Ectodermal cell (in vitro differentiated cells): ENCODE results near the gene CFDP1.
A peak's percentile ranks its signal among the peaks of the same experiment; 100 is the strongest.

ENCODE experiments used
- H3K27ac ChIP-seq: 2 replicates; pipeline ENCODE4 v1.7.0; 2013; ENCODE audit warnings: mild to moderate bottlenecking, low read depth, low read length; ENCODE audit not compliant: insufficient read depth, poor library complexity, severe bottlenecking
- H3K27me3 ChIP-seq: 2 replicates; pipeline ENCODE4 v1.7.0; 2013; ENCODE audit warnings: mild to moderate bottlenecking, low read length; ENCODE audit not compliant: insufficient read depth, control insufficient read depth, poor library complexity, severe bottlenecking
- H3K36me3 ChIP-seq: one replicate; pipeline ENCODE4 v1.7.0; 2013; ENCODE audit warnings: low read length; ENCODE audit not compliant: control insufficient read depth, insufficient read depth
- H3K4me1 ChIP-seq: one replicate; pipeline ENCODE4 v1.7.0; 2013; ENCODE audit warnings: low read length; ENCODE audit not compliant: control insufficient read depth, insufficient read depth
- H3K4me3 ChIP-seq: 2 replicates; pipeline ENCODE4 v1.7.0; 2013; ENCODE audit warnings: low read depth, low read length, control low read depth; ENCODE audit not compliant: insufficient read depth
- H3K9me3 ChIP-seq: 2 replicates; pipeline ENCODE4 v1.7.0; 2013; ENCODE audit warnings: mild to moderate bottlenecking, low read length, moderate library complexity; ENCODE audit not compliant: control insufficient read depth
- WGBS, 2 experiments: methylation state at CpG; one replicate each; pipeline ENCODE4 v1.1.7; 2013; ENCODE audit warnings: missing lambda C conversion rate in 2 of 2; 5-methylcytosine and 5-hydroxymethylcytosine counted together

CFDP1 gene

GRCh38 chr16:75413951-75414350 is 19.4 kb downstream of the CFDP1 start:
- 100% methylated on average over 2 of the region's 2 CpGs; no CpG with 5 or more reads in 1 of the 2 experiments for WGBS, 2 experiments
- Histone ChIP-seq H3K27ac (no peak overlapping the region), H3K4me1 (peaks cover 8% of the 10 kb centered on the region), H3K36me3 (peaks cover 23% of the 10 kb centered on the region), H3K9me3 (no peaks in the 10 kb centered on the region), H3K27me3 (no peaks in the 10 kb centered on the region), H3K4me3 (no peak overlapping the region)

GRCh38 chr16:75406943-75407342 is 26.4 kb downstream of the CFDP1 start:
- H3K4me3 ChIP-seq = no peak overlapping the region
- no peaks in the 10 kb centered on the region for H3K4me1 ChIP-seq
- WGBS, 2 experiments = 96 to 97% methylated on average over 4 of the region's 4 CpGs
- H3K27ac ChIP-seq = no peak overlapping the region
- no peaks in the 10 kb centered on the region for H3K27me3 ChIP-seq
- no peaks in the 10 kb centered on the region for H3K9me3 ChIP-seq
- H3K36me3 ChIP-seq = peaks cover 32% of the 10 kb centered on the region

- WGBS, 2 experiments = 42 to 53% methylated on average over 3 of the region's 3 CpGs
- H3K27ac ChIP-seq = no peak overlapping the region
- no peaks in the 10 kb centered on the region for H3K4me1 ChIP-seq
- H3K36me3 ChIP-seq = peaks cover 11% of the 10 kb centered on the region
- no peaks in the 10 kb centered on the region for H3K9me3 ChIP-seq
- H3K27me3 ChIP-seq = no peaks in the 10 kb centered on the region
- H3K4me3 ChIP-seq = no peak overlapping the region
Measured at GRCh38 chr16:75402821-75403475, 30.4 kb downstream of the CFDP1 start.

- Histone ChIP-seq H3K36me3 (peaks cover 10% of the 10 kb centered on the region), H3K9me3 (no peaks in the 10 kb centered on the region), H3K4me3 (no peak overlapping the region), H3K27ac (peak overlapping the region; percentile 36), H3K27me3 (no peaks in the 10 kb centered on the region), H3K4me1 (no peaks in the 10 kb centered on the region)
- WGBS, 2 experiments = 100% methylated on average over 1 of the region's 2 CpGs
Measured at GRCh38 chr16:75402159-75402820, 31.0 kb downstream of the CFDP1 start.

- Histone ChIP-seq H3K4me1 (no peaks in the 10 kb centered on the region), H3K27me3 (no peaks in the 10 kb centered on the region), H3K36me3 (peaks cover 4% of the 10 kb centered on the region), H3K27ac (no peak overlapping the region), H3K4me3 (no peak overlapping the region), H3K9me3 (no peaks in the 10 kb centered on the region)
Measured at GRCh38 chr16:75401691-75402090, 31.6 kb downstream of the CFDP1 start.

- Histone ChIP-seq H3K36me3 (peaks cover 3% of the 10 kb centered on the region), H3K9me3 (no peaks in the 10 kb centered on the region), H3K4me3 (no peak overlapping the region), H3K27ac (no peak overlapping the region), H3K4me1 (no peaks in the 10 kb centered on the region), H3K27me3 (no peaks in the 10 kb centered on the region)
- 91 to 94% methylated on average over 1 of the region's 1 CpG for WGBS, 2 experiments
Measured at GRCh38 chr16:75398333-75398732, 35.0 kb downstream of the CFDP1 start.

GRCh38 chr16:75394941-75395340 is 38.4 kb downstream of the CFDP1 start:
- no peak overlapping the region for H3K27ac ChIP-seq
- H3K36me3 ChIP-seq = peaks cover 15% of the 10 kb centered on the region
- H3K4me1 ChIP-seq = no peaks in the 10 kb centered on the region
- H3K9me3 ChIP-seq = no peaks in the 10 kb centered on the region
- no peaks in the 10 kb centered on the region for H3K27me3 ChIP-seq
- WGBS, 2 experiments = 92 to 97% methylated on average over 5 of the region's 5 CpGs
- no peak overlapping the region for H3K4me3 ChIP-seq

- Histone ChIP-seq H3K4me3 (no peak overlapping the region), H3K27ac (no peak overlapping the region), H3K36me3 (peaks cover 15% of the 10 kb centered on the region), H3K9me3 (no peaks in the 10 kb centered on the region), H3K27me3 (no peaks in the 10 kb centered on the region), H3K4me1 (no peaks in the 10 kb centered on the region)
- WGBS, 2 experiments = 93 to 96% methylated on average over 2 of the region's 2 CpGs
Measured at GRCh38 chr16:75392906-75393305, 40.4 kb downstream of the CFDP1 start.

- Histone ChIP-seq H3K27me3 (no peaks in the 10 kb centered on the region), H3K9me3 (no peaks in the 10 kb centered on the region), H3K27ac (no peak overlapping the region), H3K36me3 (peaks cover 15% of the 10 kb centered on the region), H3K4me1 (no peaks in the 10 kb centered on the region), H3K4me3 (no peak overlapping the region)
- WGBS, 2 experiments = 91 to 100% methylated on average over 1 of the region's 1 CpG
Measured at GRCh38 chr16:75390926-75391653, 42.2 kb downstream of the CFDP1 start.

GRCh38 chr16:75389096-75389690 is 44.1 kb downstream of the CFDP1 start:
- Histone ChIP-seq H3K36me3 (peaks cover 12% of the 10 kb centered on the region), H3K27ac (no peak overlapping the region), H3K27me3 (no peaks in the 10 kb centered on the region), H3K9me3 (no peaks in the 10 kb centered on the region), H3K4me3 (no peak overlapping the region), H3K4me1 (no peaks in the 10 kb centered on the region)
- WGBS, 2 experiments = 92 to 99% methylated on average over 2 of the region's 2 CpGs
